Measurements from ENCODE around the gene IREB2.
A peak's percentile ranks its signal among the peaks of the same experiment; 100 is the strongest.
"Not testable (repeated sequence)": the region's sequence is repeated elsewhere in the genome, so short reads cannot be mapped to it uniquely, and the experiment has no call there.

IREB2 gene

DNA sequence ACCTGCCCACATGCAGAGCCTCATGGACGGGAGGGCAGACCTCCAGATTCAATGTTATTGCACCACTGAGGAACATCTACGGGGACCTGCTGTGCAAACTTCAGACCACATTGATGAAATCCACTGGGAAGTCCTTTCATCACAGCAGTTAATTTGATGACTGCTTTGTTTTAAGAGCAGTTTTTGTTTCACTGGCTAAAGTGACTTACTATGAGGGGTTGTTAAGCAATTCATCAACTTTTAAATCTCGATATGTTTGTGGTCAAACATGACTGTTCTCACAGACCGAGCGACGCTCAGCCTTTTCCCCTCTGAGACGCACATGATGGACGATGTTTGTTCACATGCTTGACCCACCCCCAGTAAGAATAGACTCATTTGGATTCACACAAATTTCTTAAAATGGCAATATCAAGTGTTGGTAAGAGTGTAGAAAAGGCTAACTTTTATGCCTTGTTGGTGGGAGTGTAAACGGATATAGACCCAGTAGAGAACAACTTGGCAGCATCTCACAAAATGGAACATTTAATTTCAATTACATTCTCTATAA lies 35.9 kb upstream of the IREB2 start:
- no peak overlapping the region for H3K27ac ChIP-seq (ENCODE audit: low read depth, low read length)
- H3K27me3 ChIP-seq (ENCODE audit: insufficient read depth, low read length, poor library complexity) = no peaks in the 10 kb centered on the region
- H3K4me2 ChIP-seq (ENCODE audit: low read length) = no peak overlapping the region
- H3K56ac ChIP-seq (ENCODE audit: low read length) = no peak overlapping the region
- H3K23ac ChIP-seq (ENCODE audit: low read length) = no peak overlapping the region
- H3K79me2 ChIP-seq (ENCODE audit: control insufficient read depth, insufficient read depth, low read length) = no peaks in the 10 kb centered on the region
- no peaks in the 10 kb centered on the region for H3K4me1 ChIP-seq (ENCODE audit: control insufficient read depth, low read depth, low read length)
- H2BK15ac ChIP-seq (replicated peaks; ENCODE audit: low read depth) = no peak overlapping the region
- H2BK120ac ChIP-seq (ENCODE audit: low read depth, low read length) = no peak overlapping the region
- H3K36me3 ChIP-seq (ENCODE audit: control insufficient read depth, insufficient read depth, low read length) = no peaks in the 10 kb centered on the region
- H3K9ac ChIP-seq (ENCODE audit: low read length) = no peak overlapping the region
- DNase-seq = no peak
- no peak overlapping the region for H4K5ac ChIP-seq (ENCODE audit: low read length)
- no peak overlapping the region for H2BK5ac ChIP-seq (ENCODE audit: low read length)
- no CpG with 5 or more reads among the region's 9 CpGs for WGBS (ENCODE audit: extremely low coverage, insufficient coverage, low lambda C conversion rate)
- H3K18ac ChIP-seq (ENCODE audit: low read length) = no peak overlapping the region
- no peak overlapping the region for H3K4ac ChIP-seq (ENCODE audit: low read depth, low read length)
- H3K79me1 ChIP-seq (ENCODE audit: low read length) = no peaks in the 10 kb centered on the region
- no peak overlapping the region for H2AK5ac ChIP-seq (ENCODE audit: low read length)
- no peak overlapping the region for H3K4me3 ChIP-seq (ENCODE audit: low read length)
- no peak overlapping the region for H4K8ac ChIP-seq (ENCODE audit: low read depth, low read length)

DNA sequence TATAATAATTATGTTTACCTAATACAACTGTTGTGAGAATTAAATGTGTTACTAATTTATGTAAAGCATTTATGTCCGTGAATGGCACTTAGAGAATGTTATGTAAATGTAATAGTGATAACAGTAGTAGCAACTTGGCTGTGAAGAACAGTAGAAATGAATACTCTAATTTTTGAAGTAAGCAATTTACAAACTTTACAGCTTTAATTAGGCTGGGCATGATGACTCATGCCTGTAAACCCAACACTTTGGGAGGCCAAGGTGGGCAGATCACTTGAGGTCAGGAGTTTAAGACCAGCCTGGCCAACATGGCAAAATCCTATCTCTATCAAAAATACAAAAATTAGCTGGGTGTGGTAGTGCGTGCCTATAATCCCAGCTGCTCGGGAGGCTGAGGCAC lies 33.9 kb upstream of the IREB2 start:
- DNase-seq = no peak
- Histone ChIP-seq H3K27ac (ENCODE audit: low read depth, low read length) (no peak overlapping the region), H2AK5ac (ENCODE audit: low read length) (no peak overlapping the region), H2BK120ac (ENCODE audit: low read depth, low read length) (no peak overlapping the region), H3K56ac (ENCODE audit: low read length) (no peak overlapping the region), H3K4me3 (ENCODE audit: low read length) (no peak overlapping the region), H3K27me3 (ENCODE audit: insufficient read depth, low read length, poor library complexity) (no peaks in the 10 kb centered on the region), H3K36me3 (ENCODE audit: control insufficient read depth, insufficient read depth, low read length) (no peaks in the 10 kb centered on the region), H3K4me2 (ENCODE audit: low read length) (no peak overlapping the region), H3K79me1 (ENCODE audit: low read length) (no peaks in the 10 kb centered on the region), H2BK15ac (replicated peaks; ENCODE audit: low read depth) (no peak overlapping the region), H4K8ac (ENCODE audit: low read depth, low read length) (no peak overlapping the region), H2BK5ac (ENCODE audit: low read length) (no peak overlapping the region), H3K23ac (ENCODE audit: low read length) (no peak overlapping the region), H4K5ac (ENCODE audit: low read length) (no peak overlapping the region), H3K9ac (ENCODE audit: low read length) (no peak overlapping the region), H3K4ac (ENCODE audit: low read depth, low read length) (no peak overlapping the region), H3K18ac (ENCODE audit: low read length) (no peak overlapping the region), H3K79me2 (ENCODE audit: control insufficient read depth, insufficient read depth, low read length) (no peaks in the 10 kb centered on the region), H3K4me1 (ENCODE audit: control insufficient read depth, low read depth, low read length) (no peaks in the 10 kb centered on the region)
- WGBS (ENCODE audit: extremely low coverage, insufficient coverage, low lambda C conversion rate) = 100% methylated on average over 1 of the region's 3 CpGs

- not testable (repeated sequence) for H3K4ac ChIP-seq (ENCODE audit: low read depth, low read length); H3K4me1 ChIP-seq (ENCODE audit: control insufficient read depth, low read depth, low read length); H3K9ac ChIP-seq (ENCODE audit: low read length); H3K79me2 ChIP-seq (ENCODE audit: control insufficient read depth, insufficient read depth, low read length); H3K18ac ChIP-seq (ENCODE audit: low read length); H2BK5ac ChIP-seq (ENCODE audit: low read length); H3K56ac ChIP-seq (ENCODE audit: low read length); H3K36me3 ChIP-seq (ENCODE audit: control insufficient read depth, insufficient read depth, low read length); H4K5ac ChIP-seq (ENCODE audit: low read length); H2BK120ac ChIP-seq (ENCODE audit: low read depth, low read length); H3K27me3 ChIP-seq (ENCODE audit: insufficient read depth, low read length, poor library complexity); H2BK15ac ChIP-seq (replicated peaks; ENCODE audit: low read depth); H2AK5ac ChIP-seq (ENCODE audit: low read length); H3K4me2 ChIP-seq (ENCODE audit: low read length); H3K79me1 ChIP-seq (ENCODE audit: low read length); H3K23ac ChIP-seq (ENCODE audit: low read length); H3K27ac ChIP-seq (ENCODE audit: low read depth, low read length); H4K8ac ChIP-seq (ENCODE audit: low read depth, low read length); H3K4me3 ChIP-seq (ENCODE audit: low read length); DNase-seq
- WGBS (ENCODE audit: extremely low coverage, insufficient coverage, low lambda C conversion rate) = no CpG with 5 or more reads among the region's 7 CpGs
Observed at GRCh38 chr15:78404796-78405195, 33.2 kb upstream of the IREB2 start.

- H3K4me1 ChIP-seq (ENCODE audit: control insufficient read depth, low read depth, low read length) = no peaks in the 10 kb centered on the region
- H3K4me2 ChIP-seq (ENCODE audit: low read length) = peak overlapping the region; percentile 51
- no peak overlapping the region for H4K5ac ChIP-seq (ENCODE audit: low read length)
- H2BK5ac ChIP-seq (ENCODE audit: low read length) = no peak overlapping the region
- H3K27me3 ChIP-seq (ENCODE audit: insufficient read depth, low read length, poor library complexity) = no peaks in the 10 kb centered on the region
- H3K9ac ChIP-seq (ENCODE audit: low read length) = peak overlapping the region; percentile 10
- H3K79me1 ChIP-seq (ENCODE audit: low read length) = no peaks in the 10 kb centered on the region
- H3K18ac ChIP-seq (ENCODE audit: low read length) = no peak overlapping the region
- no peak overlapping the region for H2BK120ac ChIP-seq (ENCODE audit: low read depth, low read length)
- H3K36me3 ChIP-seq (ENCODE audit: control insufficient read depth, insufficient read depth, low read length) = no peaks in the 10 kb centered on the region
- H4K8ac ChIP-seq (ENCODE audit: low read depth, low read length) = no peak overlapping the region
- no CpG with 5 or more reads among the region's 26 CpGs for WGBS (ENCODE audit: extremely low coverage, insufficient coverage, low lambda C conversion rate)
- peak overlapping the region; percentile 82 for H3K56ac ChIP-seq (ENCODE audit: low read length)
- H2AK5ac ChIP-seq (ENCODE audit: low read length) = no peak overlapping the region
- no peak overlapping the region for H2BK15ac ChIP-seq (replicated peaks; ENCODE audit: low read depth)
- no peak overlapping the region for H3K4ac ChIP-seq (ENCODE audit: low read depth, low read length)
- H3K23ac ChIP-seq (ENCODE audit: low read length) = no peak overlapping the region
- H3K79me2 ChIP-seq (ENCODE audit: control insufficient read depth, insufficient read depth, low read length) = no peaks in the 10 kb centered on the region
- H3K27ac ChIP-seq (ENCODE audit: low read depth, low read length) = no peak overlapping the region
- H3K4me3 ChIP-seq (ENCODE audit: low read length) = no peak overlapping the region
- peak; percentile 40 for DNase-seq
Observed at GRCh38 chr15:78405336-78405924, 32.6 kb upstream of the IREB2 start.

- Histone ChIP-seq H3K27me3 (ENCODE audit: insufficient read depth, low read length, poor library complexity) (no peaks in the 10 kb centered on the region), H3K4ac (ENCODE audit: low read depth, low read length) (no peak overlapping the region), H3K36me3 (ENCODE audit: control insufficient read depth, insufficient read depth, low read length) (no peaks in the 10 kb centered on the region), H3K9ac (ENCODE audit: low read length) (no peak overlapping the region), H2BK120ac (ENCODE audit: low read depth, low read length) (no peak overlapping the region), H3K79me2 (ENCODE audit: control insufficient read depth, insufficient read depth, low read length) (no peaks in the 10 kb centered on the region), H3K4me3 (ENCODE audit: low read length) (no peak overlapping the region), H4K5ac (ENCODE audit: low read length) (no peak overlapping the region), H3K4me1 (ENCODE audit: control insufficient read depth, low read depth, low read length) (no peaks in the 10 kb centered on the region), H3K18ac (ENCODE audit: low read length) (no peak overlapping the region), H4K8ac (ENCODE audit: low read depth, low read length) (no peak overlapping the region), H2AK5ac (ENCODE audit: low read length) (no peak overlapping the region), H3K23ac (ENCODE audit: low read length) (no peak overlapping the region), H3K79me1 (ENCODE audit: low read length) (no peaks in the 10 kb centered on the region), H2BK5ac (ENCODE audit: low read length) (no peak overlapping the region), H2BK15ac (replicated peaks; ENCODE audit: low read depth) (no peak overlapping the region), H3K4me2 (ENCODE audit: low read length) (no peak overlapping the region), H3K27ac (ENCODE audit: low read depth, low read length) (no peak overlapping the region), H3K56ac (ENCODE audit: low read length) (no peak overlapping the region)
- WGBS (ENCODE audit: extremely low coverage, insufficient coverage, low lambda C conversion rate) = no CpG with 5 or more reads among the region's 8 CpGs
- no peak for DNase-seq
Observed at GRCh38 chr15:78406016-78406585, 31.9 kb upstream of the IREB2 start.

All from mesendoderm (in vitro differentiated cells).